Loucy (cell line): ENCODE results near the gene ZNF333.

Experiments used
- H2AFZ ChIP-seq: fragments of 200-600 bp; sonication (generic); 2 replicates; pipeline ENCODE4 v1.6.0; 2016; ENCODE audit warnings: antibody characterized with exemption, mild to moderate bottlenecking, low read length, moderate library complexity
- H3F3A ChIP-seq: fragments of 200-600 bp; 2 replicates; pipeline ENCODE4 v1.6.0; 2016; ENCODE audit warnings: antibody characterized with exemption, low read depth, mild to moderate bottlenecking
- H3K27me3 ChIP-seq: fragments of 200-600 bp; sonication (generic); 2 replicates; pipeline ENCODE4 v1.6.1; 2014; ENCODE audit warnings: low read length, mild to moderate bottlenecking; ENCODE audit not compliant: insufficient read depth, poor library complexity, severe bottlenecking
- H3K36me3 ChIP-seq: fragments of 200-600 bp; sonication (generic); 2 replicates; pipeline ENCODE4 v1.6.1; 2016; ENCODE audit warnings: low read length; ENCODE audit not compliant: insufficient read depth
- H3K4me1 ChIP-seq: fragments of 200-600 bp; sonication (generic); 2 replicates; pipeline ENCODE4 v1.5.1; 2014; ENCODE audit warnings: low read length, mild to moderate bottlenecking; ENCODE audit not compliant: insufficient read depth, poor library complexity, severe bottlenecking
- H3K4me2 ChIP-seq: fragments of 200-600 bp; sonication (generic); 2 replicates; pipeline ENCODE4 v1.6.0; 2014; ENCODE audit warnings: antibody characterized with exemption, low read length, low read depth, mild to moderate bottlenecking; ENCODE audit not compliant: poor library complexity, severe bottlenecking
- H3K4me3 ChIP-seq: fragments of 200-600 bp; sonication (generic); 2 replicates; pipeline ENCODE4 v1.5.1; 2014; ENCODE audit warnings: low read length, mild to moderate bottlenecking, mixed read lengths; ENCODE audit not compliant: poor library complexity, severe bottlenecking
- H3K79me2 ChIP-seq: fragments of 200-600 bp; sonication (generic); 2 replicates; pipeline ENCODE4 v1.6.1; 2014; ENCODE audit warnings: low read length; ENCODE audit not compliant: insufficient read depth
- H3K9ac ChIP-seq: fragments of 200-600 bp; sonication (generic); 2 replicates; pipeline ENCODE4 v1.6.0; 2014; ENCODE audit warnings: mild to moderate bottlenecking, low read depth, low read length, moderate library complexity; ENCODE audit not compliant: poor library complexity, severe bottlenecking
- H3K9me2 ChIP-seq: fragments of 200-600 bp; sonication (generic); replicated peaks from 2 replicates; pipeline ENCODE4 v1.6.1; 2016; ENCODE audit warnings: low read depth, low read length, mixed read lengths
- H3K9me3 ChIP-seq: fragments of 200-600 bp; sonication (generic); 2 replicates; pipeline ENCODE4 v1.6.1; 2014; ENCODE audit warnings: mild to moderate bottlenecking, antibody characterized with exemption, low read length, low read depth; ENCODE audit not compliant: insufficient read depth
- H4K20me1 ChIP-seq: fragments of 200-600 bp; sonication (generic); 2 replicates; pipeline ENCODE4 v1.6.0; 2014; ENCODE audit warnings: antibody characterized with exemption, low read length, mild to moderate bottlenecking; ENCODE audit not compliant: insufficient read depth, poor library complexity, severe bottlenecking
- EZH2phosphoT487 ChIP-seq: fragments of 200-600 bp; IDR thresholded peaks from 2 replicates; pipeline ENCODE4 v1.6.1; 2018; ENCODE audit warnings: antibody characterized with exemption, mild to moderate bottlenecking, moderate library complexity, borderline replicate concordance
- TF ChIP-seq, protein P1 (sequence below): fragments of 200-600 bp; sonication (generic); conservative IDR thresholded peaks from 2 replicates; pipeline ENCODE4 v1.5.1; 2014; ENCODE audit warnings: mild to moderate bottlenecking, antibody characterized with exemption, low read length

The ZNF333 gene

DNA sequence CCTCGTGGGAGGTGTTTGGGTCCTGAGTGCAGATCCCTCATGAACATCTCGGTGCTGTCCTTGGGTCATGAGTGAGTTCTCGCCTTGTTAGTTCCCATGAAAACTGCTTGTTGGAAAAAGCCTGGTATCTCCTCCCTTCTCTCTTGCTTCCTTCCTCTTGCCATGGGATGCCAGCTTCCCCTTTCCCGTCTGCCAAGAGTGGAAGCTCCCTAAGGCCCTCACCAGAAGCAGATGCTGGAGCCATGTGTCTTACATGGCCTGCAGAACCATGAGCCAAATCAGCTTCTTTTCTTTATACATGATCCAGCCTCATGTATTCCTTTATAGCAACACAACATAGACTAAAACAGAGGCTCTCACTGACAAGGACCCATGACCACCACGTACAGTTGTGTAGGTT is 80.3 kb downstream of the ZNF333 start:
- Histone ChIP-seq H3K36me3 (peaks cover 41% of the 10 kb centered on the region; the same call in 1 of the 2 replicates), H2AFZ (no peak overlapping the region), H4K20me1 (peaks cover 7% of the 10 kb centered on the region), H3K27me3 (no peaks in the 10 kb centered on the region), H3K9ac (no peak overlapping the region), H3K9me2 (no peaks in the 10 kb centered on the region), H3K4me3 (no peak overlapping the region), H3K4me2 (no peak overlapping the region), H3K9me3 (no peaks in the 10 kb centered on the region), H3K79me2 (peaks cover 30% of the 10 kb centered on the region), H3K4me1 (peaks cover 14% of the 10 kb centered on the region), H3F3A (no peaks in the 10 kb centered on the region)
- TF ChIP-seq EZH2phosphoT487 = no peak
- TF ChIP-seq, protein P1, sequence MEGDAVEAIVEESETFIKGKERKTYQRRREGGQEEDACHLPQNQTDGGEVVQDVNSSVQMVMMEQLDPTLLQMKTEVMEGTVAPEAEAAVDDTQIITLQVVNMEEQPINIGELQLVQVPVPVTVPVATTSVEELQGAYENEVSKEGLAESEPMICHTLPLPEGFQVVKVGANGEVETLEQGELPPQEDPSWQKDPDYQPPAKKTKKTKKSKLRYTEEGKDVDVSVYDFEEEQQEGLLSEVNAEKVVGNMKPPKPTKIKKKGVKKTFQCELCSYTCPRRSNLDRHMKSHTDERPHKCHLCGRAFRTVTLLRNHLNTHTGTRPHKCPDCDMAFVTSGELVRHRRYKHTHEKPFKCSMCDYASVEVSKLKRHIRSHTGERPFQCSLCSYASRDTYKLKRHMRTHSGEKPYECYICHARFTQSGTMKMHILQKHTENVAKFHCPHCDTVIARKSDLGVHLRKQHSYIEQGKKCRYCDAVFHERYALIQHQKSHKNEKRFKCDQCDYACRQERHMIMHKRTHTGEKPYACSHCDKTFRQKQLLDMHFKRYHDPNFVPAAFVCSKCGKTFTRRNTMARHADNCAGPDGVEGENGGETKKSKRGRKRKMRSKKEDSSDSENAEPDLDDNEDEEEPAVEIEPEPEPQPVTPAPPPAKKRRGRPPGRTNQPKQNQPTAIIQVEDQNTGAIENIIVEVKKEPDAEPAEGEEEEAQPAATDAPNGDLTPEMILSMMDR = no peak

DNA sequence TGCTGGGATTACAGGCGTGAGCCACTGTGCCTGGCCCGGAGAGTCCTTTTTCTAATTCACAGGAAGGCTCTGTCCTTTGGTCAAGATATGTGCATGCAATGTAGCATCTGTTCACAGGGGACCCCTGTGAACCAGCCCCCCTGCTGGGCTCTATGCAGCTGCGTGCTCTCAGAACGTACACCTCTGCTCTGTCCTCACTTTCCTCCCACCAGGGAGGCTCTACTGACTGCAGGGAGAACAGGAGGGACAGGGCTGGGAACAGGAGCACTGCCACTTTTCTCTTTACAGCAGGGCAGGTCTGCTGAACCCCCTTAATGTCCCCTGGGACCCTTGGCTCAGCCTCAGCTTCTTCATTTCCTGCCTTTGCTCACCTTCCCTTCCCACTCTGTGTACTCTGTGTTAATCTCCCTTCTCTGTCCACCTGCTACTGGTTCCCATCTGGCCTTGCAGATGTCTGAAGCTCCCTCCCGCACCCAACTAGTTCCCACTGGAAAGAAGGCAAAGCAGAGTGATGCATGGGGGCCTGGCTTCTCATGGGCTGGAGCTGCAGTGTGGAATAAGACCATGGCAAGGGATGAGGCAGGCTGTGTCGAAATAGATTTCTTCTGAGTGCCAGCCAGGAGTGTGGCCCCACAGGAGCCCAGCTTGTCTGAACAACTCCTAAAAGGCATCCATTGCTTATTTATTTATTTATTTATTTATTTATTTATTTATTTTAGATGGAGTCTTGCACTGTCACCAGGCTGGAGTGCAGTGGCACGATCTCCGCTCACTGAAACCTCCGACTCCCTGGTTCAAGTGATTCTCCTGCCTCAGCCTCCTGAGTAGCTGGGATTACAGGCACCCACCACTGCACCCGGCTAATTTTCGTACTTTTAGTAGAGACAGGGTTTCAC is 81.3 kb downstream of the ZNF333 start:
- Histone ChIP-seq H2AFZ (no peak overlapping the region), H3K79me2 (peaks cover 30% of the 10 kb centered on the region), H3K9me3 (no peaks in the 10 kb centered on the region), H4K20me1 (peaks cover 9% of the 10 kb centered on the region), H3K9me2 (no peaks in the 10 kb centered on the region), H3K36me3 (peaks cover 40% of the 10 kb centered on the region; the same call in 1 of the 2 replicates), H3K9ac (no peak overlapping the region), H3K4me3 (no peak overlapping the region), H3K4me2 (peak overlapping the region; percentile 36), H3K27me3 (no peaks in the 10 kb centered on the region), H3F3A (no peaks in the 10 kb centered on the region), H3K4me1 (peaks cover 14% of the 10 kb centered on the region)
- TF ChIP-seq EZH2phosphoT487 = no peak
- TF ChIP-seq, protein P1 = no peak

DNA sequence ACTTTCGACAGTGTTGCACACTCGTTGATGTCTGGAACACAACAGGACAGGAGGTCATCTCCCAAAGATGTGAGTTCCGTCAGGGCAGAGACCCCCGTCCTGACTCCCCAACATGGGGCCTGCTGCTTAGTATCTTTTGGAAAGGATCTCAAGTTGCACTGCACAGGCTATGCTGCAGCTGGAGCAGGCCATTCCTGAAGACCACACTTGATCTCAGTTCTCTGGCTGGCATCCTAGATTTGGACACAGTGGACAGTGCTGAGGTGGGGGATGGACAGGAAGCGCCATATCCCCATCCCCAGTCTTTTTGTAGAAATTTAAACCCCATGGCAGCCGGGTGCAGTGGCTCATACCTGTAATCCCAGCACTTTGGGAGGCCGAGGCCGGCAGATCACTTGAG is 82.6 kb downstream of the ZNF333 start:
- Histone ChIP-seq H3K27me3 (no peaks in the 10 kb centered on the region), H4K20me1 (peaks cover 9% of the 10 kb centered on the region), H3K9ac (no peak overlapping the region), H3K79me2 (peaks cover 30% of the 10 kb centered on the region), H3K36me3 (peaks cover 40% of the 10 kb centered on the region; the same call in 1 of the 2 replicates), H2AFZ (no peak overlapping the region), H3F3A (peaks cover 2% of the 10 kb centered on the region; the same call in 1 of the 2 replicates), H3K4me3 (no peak overlapping the region), H3K9me2 (no peaks in the 10 kb centered on the region), H3K9me3 (no peaks in the 10 kb centered on the region), H3K4me2 (peak overlapping the region; percentile 16), H3K4me1 (peaks cover 17% of the 10 kb centered on the region)
- no peak for TF ChIP-seq EZH2phosphoT487
